GM18517 (cell line): Measurements from ENCODE around the gene DNLZ.

Source experiments
- ATAC-seq: cut with Tn5 transposase; IDR thresholded peaks from one replicate; pipeline ENCODE4 v1.9.1; 2021; ENCODE audit warnings: mild to moderate bottlenecking, moderate library complexity; ENCODE audit not compliant: unreplicated experiment

DNLZ gene

GRCh38 chr9:136345281-136346156, 18.0 kb downstream of the DNLZ start:
- no peak for ATAC-seq

DNA sequence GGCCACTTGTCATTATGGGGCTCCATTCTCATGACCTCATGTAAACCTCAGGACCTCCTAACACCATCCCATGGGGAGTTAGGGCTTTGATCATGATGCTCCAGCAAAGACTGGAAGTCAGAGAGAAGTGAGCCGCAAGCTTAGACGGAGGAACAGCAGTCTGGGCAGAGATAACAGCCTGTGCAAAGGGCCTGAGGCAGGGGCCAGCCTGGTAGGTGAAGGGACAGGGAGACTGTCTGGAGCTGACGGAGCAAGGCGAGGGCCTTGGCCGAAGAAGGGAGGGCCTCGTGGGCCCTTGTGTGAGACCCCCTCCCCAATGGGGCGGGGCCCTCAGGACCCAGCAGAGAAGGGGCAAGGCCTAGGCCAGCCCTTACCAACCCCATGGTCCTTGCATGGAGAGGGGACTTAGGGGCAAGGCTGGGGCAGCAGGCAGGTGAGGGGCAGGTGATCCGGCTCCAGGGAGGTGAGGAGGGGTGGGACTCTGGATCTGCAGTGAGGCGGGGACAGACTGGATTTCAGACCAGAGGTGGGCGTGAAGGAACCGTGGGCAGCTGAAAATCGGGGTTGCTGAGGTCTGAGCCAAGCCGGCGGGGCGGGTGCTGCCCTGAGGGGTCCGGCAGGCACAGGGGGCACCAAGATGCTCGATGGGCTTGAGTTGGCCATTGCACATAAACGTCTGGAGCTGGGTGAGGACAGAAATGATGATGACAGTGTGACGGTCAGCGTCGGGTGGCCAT, 18.8 kb downstream of the DNLZ start:
- no peak for ATAC-seq

GRCh38 chr9:136343884-136344269, 19.7 kb downstream of the DNLZ start:
- ATAC-seq, result no peak

GRCh38 chr9:136343121-136343883, 20.2 kb downstream of the DNLZ start:
- no peak for ATAC-seq

GRCh38 chr9:136342181-136343120, 21.1 kb downstream of the DNLZ start:
- ATAC-seq, result no peak

GRCh38 chr9:136341769-136342168, 21.8 kb downstream of the DNLZ start:
- ATAC-seq, result no peak

- ATAC-seq, result no peak
These were observed 22.4 kb downstream of the DNLZ start for GRCh38 chr9:136341042-136341655.

GRCh38 chr9:136340356-136341041, 23.0 kb downstream of the DNLZ start:
- ATAC-seq, result no peak

DNA sequence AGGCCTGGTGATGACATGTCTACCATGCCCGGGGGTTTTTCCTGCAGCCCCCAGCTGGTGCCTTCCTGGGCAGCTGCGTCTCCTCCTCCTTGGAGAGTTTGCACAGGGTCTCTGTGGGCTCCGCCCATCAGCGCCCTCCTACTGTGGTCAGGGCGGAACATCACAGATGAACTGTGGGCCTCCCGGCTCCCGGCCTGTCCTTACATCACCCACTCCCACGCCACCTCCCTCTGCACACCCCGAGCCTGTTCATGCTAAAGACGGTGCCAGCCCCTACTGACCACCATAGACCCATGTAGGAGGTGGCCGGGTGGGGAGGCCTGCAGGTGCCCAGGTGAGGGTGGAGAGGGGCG, 23.6 kb downstream of the DNLZ start:
- no peak for ATAC-seq

- no peak for ATAC-seq
These were observed 24.2 kb downstream of the DNLZ start for GRCh38 chr9:136339173-136339957.

- ATAC-seq, result no peak
These were observed 25.0 kb downstream of the DNLZ start for GRCh38 chr9:136338511-136338910.

DNA sequence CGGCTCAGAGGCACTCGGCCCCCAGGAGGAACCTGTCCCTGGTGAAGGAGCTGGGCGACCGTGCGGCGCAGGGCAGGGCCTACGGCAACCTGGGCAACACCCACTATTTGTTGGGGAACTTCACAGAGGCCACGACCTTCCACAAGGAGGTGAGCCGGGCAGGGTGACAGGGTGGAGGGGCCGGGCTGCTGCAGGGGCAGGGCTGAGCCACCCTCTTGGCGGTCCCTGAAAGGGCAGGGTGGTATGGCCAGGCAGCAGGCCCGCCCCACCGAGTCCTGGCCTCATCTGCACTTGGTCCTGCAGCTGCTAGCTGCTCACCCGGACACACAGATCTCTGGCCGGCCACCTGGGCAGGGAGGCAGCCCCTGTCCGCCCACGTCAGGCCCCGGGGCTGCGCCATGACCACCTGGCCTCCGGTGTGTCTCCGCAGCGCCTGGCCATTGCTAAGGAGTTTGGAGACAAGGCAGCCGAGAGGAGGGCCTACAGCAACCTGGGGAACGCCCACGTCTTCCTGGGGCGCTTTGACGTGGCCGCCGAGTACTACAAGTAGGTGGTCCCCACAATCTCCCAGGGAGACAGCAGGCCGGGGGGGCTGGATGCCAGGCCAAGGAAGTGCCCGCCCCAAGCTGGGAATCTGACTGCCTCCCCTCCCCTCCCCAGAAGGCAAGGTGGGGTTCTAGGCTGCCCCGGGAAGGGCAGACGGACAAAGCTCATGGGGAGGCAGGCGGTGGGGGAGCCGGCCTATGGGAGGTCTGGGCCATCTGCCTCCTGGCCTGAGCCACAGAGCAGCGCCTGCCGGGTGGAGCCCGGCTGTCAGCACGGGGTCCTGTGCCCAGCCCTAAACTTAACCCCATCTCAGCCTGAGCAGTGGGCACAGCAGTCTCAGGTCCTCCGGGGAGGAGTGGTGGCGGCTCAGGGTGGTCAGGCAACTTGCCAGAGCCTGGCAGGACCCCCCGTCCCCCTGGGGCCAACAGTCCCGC, 25.8 kb downstream of the DNLZ start:
- ATAC-seq, result no peak

GRCh38 chr9:136336881-136337280, 26.7 kb downstream of the DNLZ start:
- ATAC-seq, result no peak

DNA sequence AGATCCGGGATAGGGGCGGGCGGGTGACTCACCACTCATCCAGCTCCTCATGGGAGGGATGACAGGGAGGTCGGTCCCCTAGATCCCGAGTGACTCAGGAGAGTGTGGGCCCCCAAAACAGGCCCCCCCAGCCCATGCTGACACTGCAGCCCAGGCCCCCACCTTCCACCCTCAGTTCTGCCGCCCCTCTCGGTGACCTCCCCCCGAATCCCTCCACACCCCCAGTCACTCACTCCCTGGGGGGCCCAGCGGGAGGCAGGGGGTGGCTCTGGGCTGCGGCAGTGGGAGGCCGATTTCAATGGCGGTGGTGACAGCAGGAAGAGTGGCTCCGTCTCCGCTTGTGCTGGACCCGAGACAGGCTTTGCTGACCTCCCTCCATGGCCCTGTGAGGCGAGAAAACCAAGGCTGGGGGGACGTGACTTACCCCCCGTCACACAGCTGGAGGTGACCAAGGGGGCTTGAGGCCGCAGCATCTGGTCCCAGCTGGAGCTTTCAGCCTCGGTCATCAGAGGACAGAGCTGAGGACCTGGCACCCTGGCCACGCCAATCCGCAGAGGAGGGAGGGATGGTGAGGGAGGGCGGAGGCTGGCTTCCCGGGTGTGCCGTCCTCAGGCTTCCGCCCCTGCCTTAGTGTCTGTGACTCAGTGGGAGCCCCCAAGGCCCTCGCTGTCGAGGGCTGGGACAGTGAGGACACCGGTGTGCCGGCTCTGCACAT, 27.2 kb downstream of the DNLZ start:
- ATAC-seq, result no peak

GRCh38 chr9:136335296-136336155, 28.0 kb downstream of the DNLZ start:
- no peak for ATAC-seq

GRCh38 chr9:136334541-136334940, 29.0 kb downstream of the DNLZ start:
- no peak for ATAC-seq
